Measurements from ENCODE around the gene ANGPT4.

- TF ChIP-seq, protein P1, sequence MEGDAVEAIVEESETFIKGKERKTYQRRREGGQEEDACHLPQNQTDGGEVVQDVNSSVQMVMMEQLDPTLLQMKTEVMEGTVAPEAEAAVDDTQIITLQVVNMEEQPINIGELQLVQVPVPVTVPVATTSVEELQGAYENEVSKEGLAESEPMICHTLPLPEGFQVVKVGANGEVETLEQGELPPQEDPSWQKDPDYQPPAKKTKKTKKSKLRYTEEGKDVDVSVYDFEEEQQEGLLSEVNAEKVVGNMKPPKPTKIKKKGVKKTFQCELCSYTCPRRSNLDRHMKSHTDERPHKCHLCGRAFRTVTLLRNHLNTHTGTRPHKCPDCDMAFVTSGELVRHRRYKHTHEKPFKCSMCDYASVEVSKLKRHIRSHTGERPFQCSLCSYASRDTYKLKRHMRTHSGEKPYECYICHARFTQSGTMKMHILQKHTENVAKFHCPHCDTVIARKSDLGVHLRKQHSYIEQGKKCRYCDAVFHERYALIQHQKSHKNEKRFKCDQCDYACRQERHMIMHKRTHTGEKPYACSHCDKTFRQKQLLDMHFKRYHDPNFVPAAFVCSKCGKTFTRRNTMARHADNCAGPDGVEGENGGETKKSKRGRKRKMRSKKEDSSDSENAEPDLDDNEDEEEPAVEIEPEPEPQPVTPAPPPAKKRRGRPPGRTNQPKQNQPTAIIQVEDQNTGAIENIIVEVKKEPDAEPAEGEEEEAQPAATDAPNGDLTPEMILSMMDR (IDR thresholded peaks at IDR 0.05; ENCODE audit: low read depth, low read length), result no peak
- TF ChIP-seq EZH2phosphoT487 (IDR thresholded peaks at IDR 0.05; ENCODE audit: low read depth), result no peak
Observed at GRCh38 chr20:831251-831650, 84.9 kb downstream of the ANGPT4 start.
